Activated effector memory CD4-positive, alpha-beta T cell treated with Interleukin-2 at 50 U/mL for 16 hours (primary cell): Measurements from ENCODE around the gene TDRD7.

ENCODE experiments used
- DNase-seq: peaks from one replicate; pipeline ENCODE4 v3.0.0-alpha.2; 2020

TDRD7 gene

GRCh38 chr9:97529363-97530076 is 117.6 kb downstream of the TDRD7 start:
- no peak for DNase-seq

GRCh38 chr9:97531888-97532376 is 120.0 kb downstream of the TDRD7 start:
- no peak for DNase-seq

DNA sequence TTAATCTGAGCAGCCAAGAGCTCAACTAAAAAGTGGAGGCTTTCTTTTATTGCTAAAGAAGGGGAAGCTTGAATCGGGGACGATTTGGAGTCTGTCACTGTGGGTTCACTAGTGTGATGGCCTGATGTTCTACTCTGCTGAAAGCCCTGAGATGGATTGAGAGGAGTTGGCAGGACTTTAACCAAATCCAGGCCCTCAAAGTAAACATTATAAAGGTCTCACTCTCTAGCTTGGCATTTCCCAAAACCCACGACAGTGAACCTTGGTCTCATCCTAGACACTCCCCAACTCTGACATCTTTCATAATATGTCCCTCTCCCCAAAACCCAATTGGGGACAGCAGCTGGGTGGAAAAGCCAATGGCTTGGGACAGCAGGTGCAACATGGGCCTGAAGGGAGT is 122.3 kb downstream of the TDRD7 start:
- DNase-seq: no peak

GRCh38 chr9:97534961-97535594 is 123.2 kb downstream of the TDRD7 start:
- DNase-seq: no peak

DNA sequence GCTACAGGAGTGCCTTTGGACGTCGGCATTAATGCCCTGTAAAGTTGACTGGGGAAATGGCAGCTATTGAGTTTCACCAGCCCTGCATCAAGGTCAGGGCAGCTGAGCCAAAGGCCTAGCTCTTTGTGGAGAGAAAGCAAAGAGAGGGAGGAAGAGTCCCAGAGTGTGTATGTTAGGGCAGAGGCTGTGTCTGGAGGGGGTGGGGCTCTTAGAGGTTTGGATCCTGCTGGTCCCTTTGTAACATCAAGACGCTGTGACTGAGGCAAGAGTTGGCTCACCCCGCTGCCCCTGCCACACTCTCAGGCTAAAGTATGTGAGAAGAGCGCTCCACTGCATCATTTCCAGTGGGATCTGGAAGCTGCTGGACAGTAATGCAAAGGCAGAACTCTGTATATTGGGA is 123.9 kb downstream of the TDRD7 start:
- no peak for DNase-seq

DNA sequence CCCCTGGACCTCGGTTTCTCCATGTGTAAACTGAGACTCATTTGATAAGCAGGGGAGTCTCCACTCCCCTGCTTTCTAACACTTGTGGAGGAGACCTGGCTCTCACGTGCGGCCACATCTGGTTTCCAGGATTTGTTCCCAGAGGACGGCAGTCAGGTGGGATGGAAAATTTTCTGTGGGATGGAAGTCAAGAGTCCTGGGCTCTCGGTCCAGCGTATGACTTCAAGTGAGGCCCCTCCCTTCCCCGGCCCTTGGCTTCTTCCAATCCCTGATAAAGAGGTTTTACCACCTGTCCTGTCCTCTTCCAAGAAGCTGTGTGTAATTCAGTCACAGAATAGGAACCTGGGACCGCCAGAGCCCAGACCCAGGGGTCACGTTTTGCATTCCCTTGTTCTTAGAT is 124.6 kb downstream of the TDRD7 start:
- DNase-seq: no peak

- no peak for DNase-seq
These were observed 131.7 kb downstream of the TDRD7 start for GRCh38 chr9:97543561-97543960.

DNA sequence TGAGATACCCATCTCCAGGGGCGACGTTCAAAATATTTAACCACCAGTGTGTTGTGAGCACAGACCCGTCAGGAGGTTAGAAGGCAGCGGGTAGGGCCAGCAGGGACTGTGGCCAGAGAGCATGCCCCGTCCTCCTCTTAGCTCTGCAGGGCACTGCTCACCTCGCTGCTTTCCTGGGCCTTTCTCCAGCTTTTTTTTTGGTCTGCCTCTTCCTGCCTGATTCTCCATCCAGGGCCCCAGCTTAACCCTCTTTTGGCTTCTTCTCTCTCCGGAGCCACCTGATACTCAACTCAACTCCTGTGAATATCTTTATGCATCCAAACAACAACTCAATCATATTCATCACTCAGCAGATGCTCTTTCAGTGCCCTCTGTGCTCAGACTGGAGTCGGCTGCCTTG is 133.6 kb downstream of the TDRD7 start:
- no peak for DNase-seq
